NCI-H2081 treated with DMSO at 0.1 percent for 48 hours (cell line): ENCODE results near the gene PLCB1.

ENCODE experiments used
- DNase-seq: peaks from one replicate; lab custom pipeline; 2025; lab: John Stamatoyannopoulos, UW

Gene PLCB1

DNA sequence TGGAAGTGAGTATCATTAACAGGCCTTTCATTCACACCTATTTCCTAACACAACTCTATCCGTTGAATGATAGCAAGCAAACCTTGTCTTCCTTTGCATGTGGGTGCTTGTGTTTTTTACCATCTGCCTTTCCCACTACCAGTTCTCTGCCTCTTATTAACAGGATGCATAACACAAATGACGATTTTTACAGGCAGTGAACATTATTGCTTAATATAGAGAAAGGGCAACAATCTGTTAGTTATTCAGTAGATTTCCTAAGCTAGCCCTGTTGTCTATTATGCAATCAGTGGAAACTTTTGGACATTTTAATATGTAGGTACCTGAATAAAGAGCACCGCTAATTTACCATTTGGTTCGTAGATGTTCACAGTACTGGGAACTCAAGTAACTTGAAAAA, 588.0 kb downstream of the PLCB1 start:
- no peak for DNase-seq

GRCh38 chr20:8721098-8721497, 589.0 kb downstream of the PLCB1 start:
- peak; percentile 25 for DNase-seq

GRCh38 chr20:8722277-8722928, 590.3 kb downstream of the PLCB1 start:
- DNase-seq, result peak; percentile 38

DNA sequence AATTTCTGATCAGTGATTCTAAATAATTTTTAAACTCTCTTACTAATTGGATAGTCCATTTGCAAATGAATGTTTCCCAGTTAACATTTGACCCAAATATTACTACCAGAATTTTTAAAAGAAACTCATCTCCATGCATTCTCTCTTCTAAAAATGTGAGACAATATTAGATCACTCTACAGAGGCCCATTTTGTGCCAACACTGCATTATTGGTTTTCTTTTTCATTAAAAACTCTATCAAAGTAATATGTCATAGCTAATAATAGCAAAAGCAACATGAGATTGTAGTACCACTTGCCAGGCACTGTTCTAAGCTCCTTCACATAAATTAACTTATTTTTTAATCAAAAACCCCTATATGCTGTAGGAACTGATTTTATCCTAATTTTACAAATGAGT, 591.2 kb downstream of the PLCB1 start:
- DNase-seq, result no peak

GRCh38 chr20:8724884-8725283, 592.8 kb downstream of the PLCB1 start:
- no peak for DNase-seq

DNA sequence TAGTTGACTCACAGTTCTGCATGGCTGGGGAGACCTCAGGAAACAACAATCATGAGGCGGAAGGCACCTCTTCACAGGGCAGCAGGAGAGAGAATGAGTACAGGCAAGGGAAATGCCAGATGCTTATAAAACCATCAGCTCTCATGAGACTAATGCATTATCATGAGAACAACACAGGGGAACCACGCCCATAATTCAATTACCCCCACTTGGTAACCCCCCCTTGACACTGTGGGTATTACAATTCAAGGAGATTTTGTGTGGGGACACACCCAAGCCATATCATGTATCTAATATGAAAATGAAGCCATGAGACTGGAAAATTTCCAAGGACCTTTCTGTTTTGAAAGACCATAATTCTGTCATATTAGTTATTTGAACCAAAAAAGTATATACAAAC, 594.4 kb downstream of the PLCB1 start:
- DNase-seq, result no peak

GRCh38 chr20:8735014-8735413, 602.9 kb downstream of the PLCB1 start:
- no peak for DNase-seq

DNA sequence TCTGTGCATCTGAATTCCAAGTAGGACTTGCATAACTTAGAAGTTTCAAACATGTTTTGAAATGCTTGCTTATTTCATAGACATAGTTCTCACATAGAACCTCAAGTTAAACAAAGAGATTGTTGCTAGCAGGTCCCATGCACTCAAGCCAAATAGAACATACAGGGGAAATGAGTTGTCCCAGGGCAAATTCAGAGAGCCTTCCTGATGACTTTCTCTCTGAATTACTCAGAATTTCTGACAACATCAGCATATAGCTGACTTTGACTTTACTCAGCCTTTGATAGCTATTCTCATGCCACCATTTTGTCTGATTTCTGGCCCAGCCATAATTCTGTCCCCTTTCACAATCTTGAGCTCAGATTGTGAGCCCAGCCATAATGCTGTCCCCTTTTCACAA, 603.6 kb downstream of the PLCB1 start:
- DNase-seq, result no peak

- DNase-seq, result no peak
Measured at GRCh38 chr20:8740265-8740664, 608.2 kb downstream of the PLCB1 start.

DNA sequence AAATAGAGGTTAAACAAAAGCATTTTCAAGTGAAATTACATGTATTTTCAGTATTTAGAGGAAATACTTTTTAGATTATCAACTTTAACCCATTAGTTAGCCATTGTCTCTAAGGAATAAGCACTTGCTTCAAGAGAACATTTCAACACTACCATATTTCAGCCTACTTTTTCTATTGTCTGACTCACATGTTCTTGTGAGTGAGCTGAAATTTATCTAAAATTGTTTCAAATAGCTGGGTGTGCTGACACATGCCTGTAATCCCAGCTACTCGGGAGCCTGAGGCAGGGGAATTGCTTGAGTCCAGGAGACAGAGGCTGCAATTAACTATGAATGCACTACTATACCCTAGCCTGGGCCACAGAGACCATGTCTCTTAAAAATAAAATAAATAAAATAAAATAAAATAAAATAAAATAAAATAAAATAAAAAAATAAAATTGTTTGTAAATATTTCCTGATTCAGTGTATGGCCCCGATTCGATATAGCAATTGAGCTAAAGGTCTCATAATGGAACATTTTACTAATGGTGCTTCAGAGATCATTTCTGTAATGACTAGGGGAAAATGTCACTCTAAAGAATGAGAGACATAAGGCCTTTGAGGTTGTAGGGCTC, 612.3 kb downstream of the PLCB1 start:
- DNase-seq, result no peak

DNA sequence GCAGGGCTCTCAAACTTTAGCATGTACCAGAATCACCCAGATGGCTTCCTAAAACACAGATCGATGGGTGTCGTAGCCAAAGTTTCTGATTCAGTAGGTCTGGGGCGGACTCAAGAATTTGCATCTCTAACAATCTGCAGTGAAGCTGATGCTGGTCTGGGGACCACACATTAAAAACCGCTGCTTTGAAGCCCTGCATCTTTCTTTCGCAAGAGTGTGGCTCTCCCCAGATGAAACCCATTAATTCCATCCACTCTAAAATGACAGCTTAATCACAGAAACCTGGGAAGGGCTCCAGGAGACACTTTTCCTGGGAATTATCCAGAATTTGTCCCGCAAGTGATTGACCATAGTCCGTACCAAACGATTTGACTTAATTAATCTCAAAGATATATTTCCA, 617.0 kb downstream of the PLCB1 start:
- DNase-seq, result no peak

GRCh38 chr20:8749986-8750385, 617.9 kb downstream of the PLCB1 start:
- DNase-seq, result no peak

DNA sequence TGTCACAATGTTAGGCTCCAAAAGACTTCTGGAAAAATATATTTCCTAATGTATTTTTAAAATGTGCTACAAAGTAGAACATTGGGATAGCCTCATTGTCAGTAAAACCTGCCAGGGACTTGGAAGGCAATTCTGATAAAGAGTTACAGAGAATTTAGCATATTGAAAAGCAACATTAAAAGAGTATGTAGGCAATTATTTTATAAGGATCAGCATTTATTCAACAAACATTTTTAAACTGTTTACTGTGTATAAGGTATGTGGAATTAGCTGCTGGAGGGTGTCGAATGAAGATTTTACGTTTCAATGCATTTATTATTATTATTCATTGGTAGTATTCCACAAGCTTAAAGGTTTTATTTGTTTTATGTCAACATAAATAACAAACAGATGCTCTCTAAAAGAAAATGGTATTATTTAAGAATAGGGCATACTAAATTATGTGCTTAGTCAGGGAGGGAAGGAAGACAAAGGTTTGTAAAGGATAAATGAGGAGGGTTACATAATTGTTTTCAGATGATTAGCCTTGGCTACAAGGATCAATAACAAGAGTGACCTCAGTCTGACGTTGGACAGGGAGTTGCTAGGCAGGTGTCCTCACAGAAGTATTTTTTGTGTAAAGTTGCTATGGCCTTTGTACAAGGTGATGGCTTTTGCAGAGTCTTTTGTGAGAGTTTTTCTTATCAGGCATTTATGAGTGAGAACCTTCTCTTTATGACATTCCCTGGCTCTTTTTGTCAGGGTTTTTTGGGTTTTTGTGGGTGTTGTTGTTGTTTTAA, 623.5 kb downstream of the PLCB1 start:
- DNase-seq, result no peak

DNA sequence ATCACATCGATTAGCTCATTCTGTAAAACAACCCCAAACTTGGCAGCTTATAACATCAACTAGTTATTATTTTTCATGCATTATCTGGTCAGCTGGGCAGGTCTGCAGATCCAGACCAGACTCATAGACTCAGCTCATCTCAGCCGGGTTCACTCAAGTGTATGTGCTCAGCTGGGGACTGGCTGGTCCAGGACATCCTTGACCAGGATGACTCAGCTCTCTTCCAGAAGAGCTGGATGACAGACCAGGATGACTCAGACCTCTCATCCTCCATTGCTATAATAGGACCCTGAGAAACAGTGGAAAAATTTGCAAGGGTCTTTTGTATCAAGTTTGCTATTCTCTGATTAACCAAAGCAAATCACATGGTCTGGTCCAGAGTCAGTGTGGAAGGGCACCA, 624.3 kb downstream of the PLCB1 start:
- DNase-seq, result no peak

DNA sequence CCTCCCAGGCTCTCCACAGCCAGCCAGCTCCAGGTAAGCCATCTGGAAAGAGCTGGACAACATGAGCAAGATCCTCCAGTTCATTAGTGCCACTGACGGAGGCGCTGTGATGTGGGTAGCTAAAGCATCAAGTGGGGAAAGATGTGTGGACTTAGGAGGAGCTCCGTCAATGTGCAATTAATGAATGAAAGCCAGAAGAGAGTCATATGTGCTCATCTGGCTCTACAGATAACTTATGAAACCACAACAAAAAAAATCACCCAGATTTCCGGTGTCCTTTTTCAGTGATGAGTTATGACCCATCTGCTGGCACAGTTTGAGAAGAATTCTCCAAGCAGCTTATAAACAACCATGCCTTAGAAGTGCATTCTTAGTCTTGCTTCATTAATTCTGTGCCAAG, 625.1 kb downstream of the PLCB1 start:
- no peak for DNase-seq

GRCh38 chr20:8764344-8764962, 632.4 kb downstream of the PLCB1 start:
- DNase-seq, result no peak

GRCh38 chr20:8766868-8767390, 634.9 kb downstream of the PLCB1 start:
- no peak for DNase-seq

DNA sequence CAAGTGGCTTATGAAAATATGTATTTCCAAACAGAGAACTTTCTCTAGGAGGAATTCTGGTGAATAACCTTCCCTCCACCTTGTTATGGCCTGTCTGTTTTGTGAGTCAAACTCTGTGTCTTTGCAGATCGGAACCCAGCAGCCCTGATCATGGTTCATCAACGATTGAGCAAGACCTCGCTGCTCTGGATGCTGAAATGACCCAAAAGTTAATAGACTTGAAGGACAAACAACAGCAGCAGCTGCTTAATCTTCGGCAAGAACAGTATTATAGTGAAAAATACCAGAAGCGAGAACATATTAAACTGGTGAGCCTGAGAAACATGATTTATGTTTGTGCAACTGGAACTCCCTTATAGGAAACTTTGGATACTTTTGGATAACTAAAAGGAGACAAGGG, 642.3 kb downstream of the PLCB1 start:
- no peak for DNase-seq

GRCh38 chr20:8777911-8778310, 645.8 kb downstream of the PLCB1 start:
- DNase-seq, result no peak

DNA sequence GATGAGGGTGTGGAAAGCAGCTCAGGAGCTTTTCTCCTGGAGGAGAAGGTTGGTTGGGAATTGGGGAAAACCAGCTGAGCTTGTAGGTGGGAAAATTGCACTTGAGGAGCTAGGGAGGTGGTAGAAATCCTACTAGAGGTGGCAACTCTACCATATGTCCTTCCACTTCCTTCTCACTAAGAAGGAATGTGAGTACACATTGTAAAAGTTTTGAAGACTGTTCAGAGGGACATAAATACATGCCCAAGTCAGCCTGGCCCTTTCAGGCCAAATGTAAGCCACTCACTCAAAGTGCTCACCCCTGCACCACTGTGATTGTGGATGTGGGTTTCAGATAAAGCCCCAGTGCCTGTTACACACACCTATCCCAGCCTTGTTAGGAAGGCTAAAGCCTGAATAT, 646.3 kb downstream of the PLCB1 start:
- DNase-seq, result no peak

DNA sequence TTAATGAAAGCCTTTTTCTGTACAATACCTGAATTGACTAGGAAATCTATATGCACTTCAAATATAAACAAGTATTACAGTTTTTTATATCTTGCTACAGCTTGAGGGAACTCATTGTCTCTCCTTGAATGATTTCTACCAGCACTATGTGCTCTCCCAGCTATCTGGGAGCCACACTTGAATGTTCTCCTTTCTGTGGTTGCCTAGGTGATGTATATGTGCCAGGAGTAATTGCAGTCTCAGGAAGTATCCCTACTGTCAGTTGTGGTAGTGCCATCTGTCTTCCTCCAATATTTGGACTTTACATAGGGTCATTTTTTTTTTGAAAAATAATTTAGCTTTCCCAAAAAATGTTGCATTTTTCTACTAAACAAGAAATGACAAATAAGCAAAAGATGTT, 648.8 kb downstream of the PLCB1 start:
- DNase-seq, result no peak

DNA sequence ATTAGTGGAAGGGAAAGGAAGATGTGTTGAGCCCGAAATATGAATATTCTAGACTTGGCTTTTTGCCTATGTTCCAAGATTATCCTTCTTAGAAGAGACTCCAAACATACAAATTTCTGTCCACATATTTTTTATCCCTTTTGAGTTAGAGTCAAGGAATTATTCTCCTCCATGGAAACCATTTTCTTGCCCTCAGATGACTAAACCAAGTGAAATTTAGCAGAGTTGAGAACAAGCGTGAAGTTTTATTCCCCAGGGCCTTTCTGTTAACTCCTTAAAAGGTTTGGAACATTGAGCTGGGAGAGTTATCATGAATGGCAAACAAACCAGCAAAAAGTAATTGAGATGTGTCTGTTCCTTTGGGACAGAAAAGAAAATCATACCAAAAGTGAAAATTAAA, 650.7 kb downstream of the PLCB1 start:
- DNase-seq, result no peak

GRCh38 chr20:8783734-8784133, 651.7 kb downstream of the PLCB1 start:
- no peak for DNase-seq
